ENCODE data around the gene GBE1.

The GBE1 gene

GRCh38 chr3:81702126-81702525, 59.3 kb downstream of the GBE1 start:
- DNase-seq (ENCODE audit: low read depth, low spot score): no peak

GRCh38 chr3:81699536-81700320, 61.7 kb downstream of the GBE1 start:
- no peak for DNase-seq (ENCODE audit: low read depth, low spot score)

GRCh38 chr3:81696090-81696489, 65.4 kb downstream of the GBE1 start:
- no peak for DNase-seq (ENCODE audit: low read depth, low spot score)

GRCh38 chr3:81695302-81695701, 66.1 kb downstream of the GBE1 start:
- DNase-seq (ENCODE audit: low read depth, low spot score): no peak

- no peak for DNase-seq (ENCODE audit: low read depth, low spot score)
These were observed 66.8 kb downstream of the GBE1 start for GRCh38 chr3:81694662-81695061.

GRCh38 chr3:81692766-81693165, 68.7 kb downstream of the GBE1 start:
- DNase-seq (ENCODE audit: low read depth, low spot score): no peak

GRCh38 chr3:81689617-81690016, 71.8 kb downstream of the GBE1 start:
- no peak for DNase-seq (ENCODE audit: low read depth, low spot score)

- no peak for DNase-seq (ENCODE audit: low read depth, low spot score)
These were observed 76.6 kb downstream of the GBE1 start for GRCh38 chr3:81684751-81685395.

GRCh38 chr3:81676706-81677456, 84.6 kb downstream of the GBE1 start:
- no peak for DNase-seq (ENCODE audit: low read depth, low spot score)

- no peak for DNase-seq (ENCODE audit: low read depth, low spot score)
These were observed 86.8 kb downstream of the GBE1 start for GRCh38 chr3:81674690-81675089.

- no peak for DNase-seq (ENCODE audit: low read depth, low spot score)
These were observed 93.2 kb downstream of the GBE1 start for GRCh38 chr3:81668283-81668682.

- DNase-seq (ENCODE audit: low read depth, low spot score): no peak
These were observed 94.8 kb downstream of the GBE1 start for GRCh38 chr3:81666502-81667121.

GRCh38 chr3:81663114-81663513, 98.3 kb downstream of the GBE1 start:
- no peak for DNase-seq (ENCODE audit: low read depth, low spot score)

GRCh38 chr3:81660036-81660435, 101.4 kb downstream of the GBE1 start:
- no peak for DNase-seq (ENCODE audit: low read depth, low spot score)

GRCh38 chr3:81658322-81658997, 103.0 kb downstream of the GBE1 start:
- no peak for DNase-seq (ENCODE audit: low read depth, low spot score)

GRCh38 chr3:81651139-81651538, 110.3 kb downstream of the GBE1 start:
- no peak for DNase-seq (ENCODE audit: low read depth, low spot score)

GRCh38 chr3:81650187-81650586, 111.3 kb downstream of the GBE1 start:
- DNase-seq (ENCODE audit: low read depth, low spot score): no peak

- no peak for DNase-seq (ENCODE audit: low read depth, low spot score)
These were observed 116.2 kb downstream of the GBE1 start for GRCh38 chr3:81645248-81645647.

GRCh38 chr3:81643721-81644120, 117.7 kb downstream of the GBE1 start:
- DNase-seq (ENCODE audit: low read depth, low spot score): no peak

- DNase-seq (ENCODE audit: low read depth, low spot score): no peak
These were observed 123.0 kb downstream of the GBE1 start for GRCh38 chr3:81638480-81638879.

- no peak for DNase-seq (ENCODE audit: low read depth, low spot score)
These were observed 128.8 kb downstream of the GBE1 start for GRCh38 chr3:81632659-81633058.

- no peak for DNase-seq (ENCODE audit: low read depth, low spot score)
These were observed 136.7 kb downstream of the GBE1 start for GRCh38 chr3:81624756-81625155.

Measured in iPS DF 19.7 (cell line).